OCI-LY7 (cell line): ENCODE measurements around the gene RSKR. TPM values are rescaled to one million over a fixed set of nuclear protein-coding genes. Genes with fewer than 3 reads are reported as not detected.

Source experiments
- BruUV-seq: library from RNA; stranded (reverse); fragments of 400-500 nt; replicated peaks from 2 replicates; lab custom pipeline; 2021; lab: Mats Ljungman, UMichigan
- CTCF ChIA-PET: fragments of 300-600 bp; sonication (Branson Sonifier 250); formaldehyde crosslinking; loops from one replicate; lab custom pipeline; 2022; ENCODE audit warnings: antibody characterized with exemption; ENCODE audit not compliant: unreplicated experiment; lab: Charles Lee
- POLR2A ChIA-PET: fragments of 300-600 bp; sonication (Branson Sonifier 250); formaldehyde crosslinking; loops from one replicate; lab custom pipeline; 2022; ENCODE audit warnings: antibody characterized with exemption; lab: Charles Lee
- DNase-seq: peaks from one replicate; pipeline ENCODE4 v3.0.0-alpha.2; 2015; ENCODE audit warnings: low spot score
- H2AFZ ChIP-seq: fragments of 200-600 bp; sonication (generic), shearing (Covaris generic); 2 replicates; pipeline ENCODE4 v1.6.1; 2014; ENCODE audit warnings: mild to moderate bottlenecking, antibody characterized with exemption, low read length, moderate library complexity
- H3K27ac ChIP-seq: fragments of 200-600 bp; sonication (generic); 2 replicates; pipeline ENCODE4 v1.5.1; 2014; ENCODE audit warnings: mixed run types, low read depth, mild to moderate bottlenecking, moderate library complexity, low read length, inconsistent platforms; ENCODE audit not compliant: poor library complexity, severe bottlenecking
- H3K36me3 ChIP-seq: fragments of 200-600 bp; sonication (generic); 2 replicates; pipeline ENCODE4 v1.6.1; 2014; ENCODE audit warnings: mild to moderate bottlenecking, antibody characterized with exemption, low read length, moderate library complexity, mixed read lengths; ENCODE audit not compliant: insufficient read depth
- H3K4me1 ChIP-seq: fragments of 200-600 bp; sonication (generic); 2 replicates; pipeline ENCODE4 v1.5.1; 2014; ENCODE audit warnings: mild to moderate bottlenecking, low read length; ENCODE audit not compliant: insufficient read depth, poor library complexity, severe bottlenecking
- H3K4me2 ChIP-seq: fragments of 200-600 bp; sonication (generic); 2 replicates; pipeline ENCODE4 v1.6.1; 2014; ENCODE audit warnings: mild to moderate bottlenecking, low read length
- H3K4me3 ChIP-seq: fragments of 200-600 bp; sonication (generic); 2 replicates; pipeline ENCODE4 v1.5.1; 2014; ENCODE audit warnings: mild to moderate bottlenecking, low read depth, low read length; ENCODE audit not compliant: poor library complexity, severe bottlenecking
- H3K79me2 ChIP-seq: fragments of 200-600 bp; sonication (generic); 2 replicates; pipeline ENCODE4 v1.6.1; 2016; ENCODE audit warnings: low read depth, mild to moderate bottlenecking, low read length, moderate library complexity, mixed read lengths; ENCODE audit not compliant: insufficient read depth
- H3K9me2 ChIP-seq: fragments of 200-600 bp; sonication (generic); 2 replicates; pipeline ENCODE4 v1.6.1; 2016; ENCODE audit warnings: mild to moderate bottlenecking, low read length, mixed read lengths; ENCODE audit not compliant: insufficient read depth
- H3K9me3 ChIP-seq: fragments of 200-600 bp; sonication (generic); 2 replicates; pipeline ENCODE4 v1.6.1; 2014; ENCODE audit warnings: mild to moderate bottlenecking, mixed run types, low read length, mixed read lengths
- H4K20me1 ChIP-seq: fragments of 200-600 bp; sonication (generic); 2 replicates; pipeline ENCODE4 v1.6.1; 2014; ENCODE audit warnings: mild to moderate bottlenecking, antibody characterized with exemption, low read length, moderate library complexity, mixed read lengths; ENCODE audit not compliant: insufficient read depth
- EZH2phosphoT487 ChIP-seq: fragments of 200-600 bp; sonication (generic); IDR thresholded peaks from 2 replicates; pipeline ENCODE4 v1.6.1; 2018; ENCODE audit warnings: low read depth, borderline replicate concordance, mild to moderate bottlenecking, mixed run types, antibody characterized with exemption, low read length, moderate library complexity, mixed read lengths
- intact Hi-C: fragments of 100-400 bp; cut with micrococcal nuclease; formaldehyde crosslinking; loops from one replicate; pipeline ENCODE4 v1.10.0; 2022; ENCODE audit not compliant: unreplicated experiment
- total RNA-seq, 2 experiments: library from RNA; depleted of rRNA in 1 of 2; stranded (reverse); fragments of >200 nt in 1 of 2; shearing (Covaris generic) in 1 of 2; gene quantifications; 2 replicates each; pipeline ENCODE4 v1.2.3, GENCODE V29; 2014 to 2022
- TF ChIP-seq, protein P1 (sequence below): fragments of 200-600 bp; sonication (generic); conservative IDR thresholded peaks from 2 replicates; pipeline ENCODE4 v1.5.1; 2014; ENCODE audit warnings: mild to moderate bottlenecking, antibody characterized with exemption, low read length, moderate library complexity, mixed read lengths

Gene RSKR
- total RNA-seq, 2 experiments from 2014 or later: 30.4 to 59.6 TPM

GRCh38 chr17:28598389-28598788 is 15.6 kb downstream of the RSKR start:
- DNase-seq: peak; percentile 20
- Histone ChIP-seq H3K9me3 (no peaks in the 10 kb centered on the region), H3K9me2 (no peaks in the 10 kb centered on the region), H3K79me2 (peaks cover 39% of the 10 kb centered on the region), H2AFZ (peak overlapping the region; percentile 41; the same call in 1 of the 2 replicates), H3K4me3 (peak overlapping the region; percentile 82), H3K4me1 (peaks cover 23% of the 10 kb centered on the region), H3K27ac (peak overlapping the region; percentile 73), H3K4me2 (peak overlapping the region; percentile 93), H4K20me1 (no peaks in the 10 kb centered on the region), H3K36me3 (peaks cover 47% of the 10 kb centered on the region)
- intact Hi-C loops: loop anchor here (2.0 kb wide), 1 partner anchor 28 kb away; the partner anchor contains the start of gene PIGS
- ChIA-PET POLR2A (interaction anchor here (0.8 to 1.7 kb wide), 8 partner anchors 10 to 63 kb away, joined by 3 to 12 read pairs (median 3); partner anchors contain the start of gene PIGS), CTCF (interaction anchor here (0.7 to 1.0 kb wide), 2 partner anchors 21 to 50 kb away, joined by 3 read pairs; partner anchors contain the start of gene ALDOC)
- no peak for TF ChIP-seq EZH2phosphoT487
- BruUV-seq: TSS peak; percentile 67

DNA sequence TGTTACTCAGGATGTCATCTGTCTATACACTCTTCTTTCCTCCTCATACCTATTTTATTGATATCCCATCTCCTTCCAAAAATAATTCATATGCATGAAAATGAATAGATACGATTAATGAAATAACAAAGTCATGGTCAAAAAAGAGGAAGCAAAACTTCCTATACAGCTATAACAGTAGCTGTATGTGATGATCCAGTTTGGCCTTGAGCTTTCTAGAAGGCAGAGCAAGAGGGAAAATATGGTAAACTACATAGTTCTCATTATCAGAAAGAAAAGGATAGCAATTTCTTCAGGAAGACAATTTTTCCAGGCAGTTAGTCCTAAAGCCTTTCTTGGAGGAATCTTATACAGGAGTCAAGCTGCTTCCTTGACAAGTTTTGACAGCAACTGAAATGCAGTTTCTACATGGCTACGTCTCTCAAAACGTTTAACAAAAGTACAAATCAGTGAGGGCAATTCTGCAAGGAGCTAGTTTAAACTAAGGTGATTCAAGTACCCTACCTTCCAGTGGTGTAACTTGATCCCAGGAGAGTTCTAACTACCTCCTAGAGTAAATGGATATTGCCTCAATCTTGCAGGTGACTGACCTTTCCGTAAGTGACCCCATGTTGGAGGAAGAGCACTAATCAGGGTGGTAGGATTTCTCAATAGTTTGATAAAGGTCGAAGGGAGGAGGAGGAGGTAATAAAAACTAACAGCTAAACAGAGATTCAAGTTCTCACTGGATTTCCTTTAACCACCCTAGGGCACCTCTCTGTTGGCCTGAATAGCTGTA is 16.2 kb downstream of the RSKR start:
- H3K27ac ChIP-seq: peak overlapping the region; percentile 73
- H3K36me3 ChIP-seq: peaks cover 53% of the 10 kb centered on the region
- no peaks in the 10 kb centered on the region for H3K9me3 ChIP-seq
- TF ChIP-seq, protein P1, sequence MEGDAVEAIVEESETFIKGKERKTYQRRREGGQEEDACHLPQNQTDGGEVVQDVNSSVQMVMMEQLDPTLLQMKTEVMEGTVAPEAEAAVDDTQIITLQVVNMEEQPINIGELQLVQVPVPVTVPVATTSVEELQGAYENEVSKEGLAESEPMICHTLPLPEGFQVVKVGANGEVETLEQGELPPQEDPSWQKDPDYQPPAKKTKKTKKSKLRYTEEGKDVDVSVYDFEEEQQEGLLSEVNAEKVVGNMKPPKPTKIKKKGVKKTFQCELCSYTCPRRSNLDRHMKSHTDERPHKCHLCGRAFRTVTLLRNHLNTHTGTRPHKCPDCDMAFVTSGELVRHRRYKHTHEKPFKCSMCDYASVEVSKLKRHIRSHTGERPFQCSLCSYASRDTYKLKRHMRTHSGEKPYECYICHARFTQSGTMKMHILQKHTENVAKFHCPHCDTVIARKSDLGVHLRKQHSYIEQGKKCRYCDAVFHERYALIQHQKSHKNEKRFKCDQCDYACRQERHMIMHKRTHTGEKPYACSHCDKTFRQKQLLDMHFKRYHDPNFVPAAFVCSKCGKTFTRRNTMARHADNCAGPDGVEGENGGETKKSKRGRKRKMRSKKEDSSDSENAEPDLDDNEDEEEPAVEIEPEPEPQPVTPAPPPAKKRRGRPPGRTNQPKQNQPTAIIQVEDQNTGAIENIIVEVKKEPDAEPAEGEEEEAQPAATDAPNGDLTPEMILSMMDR: no peak
- no peak for TF ChIP-seq EZH2phosphoT487
- H3K4me2 ChIP-seq: peak overlapping the region; percentile 93
- ChIA-PET POLR2A (interaction anchor here (0.7 to 1.7 kb wide), 11 partner anchors 10 to 63 kb away, joined by 3 to 12 read pairs (median 3); partner anchors contain the start of genes ALDOC and PIGS), CTCF (interaction anchor here (0.7 to 1.0 kb wide), 2 partner anchors 21 to 50 kb away, joined by 3 read pairs; partner anchors contain the start of gene ALDOC)
- H3K9me2 ChIP-seq: no peaks in the 10 kb centered on the region
- H4K20me1 ChIP-seq: 0 out of 2 replicates have a peak, but pooled peaks cover 4% of the 10 kb centered on the region
- peaks cover 23% of the 10 kb centered on the region for H3K4me1 ChIP-seq
- DNase-seq: peak; percentile 24
- H3K4me3 ChIP-seq: peak overlapping the region; percentile 82
- BruUV-seq: no TSS peak
- intact Hi-C loops: loop anchor here (2.0 kb wide), 1 partner anchor 27 kb away; the partner anchor contains the start of gene PIGS
- H3K79me2 ChIP-seq: peaks cover 42% of the 10 kb centered on the region
- peak overlapping the region; percentile 41; the same call in 1 of the 2 replicates for H2AFZ ChIP-seq

DNA sequence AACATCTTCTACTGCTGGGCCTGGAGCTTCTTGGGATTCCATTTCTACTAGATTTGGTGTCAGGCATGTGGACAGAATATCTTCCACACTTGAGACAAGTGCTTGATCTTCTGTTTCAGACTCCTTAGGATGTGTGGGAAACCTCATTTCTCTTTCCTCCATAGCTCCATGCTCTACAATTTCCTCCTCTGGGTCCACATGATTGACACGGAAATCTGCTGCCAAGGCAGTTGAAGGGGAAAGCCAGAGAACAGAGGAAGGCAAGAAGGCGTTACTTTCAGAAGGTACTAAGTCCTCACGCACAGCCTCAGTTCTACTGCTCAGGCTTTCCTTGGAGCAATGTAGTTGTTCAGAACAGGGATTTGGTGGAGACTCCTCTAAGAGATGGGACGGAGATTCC is 21.7 kb downstream of the RSKR start:
- Histone ChIP-seq H2AFZ (no peak overlapping the region), H3K79me2 (peaks cover 33% of the 10 kb centered on the region), H3K9me2 (no peaks in the 10 kb centered on the region), H3K4me2 (no peak overlapping the region), H3K36me3 (peaks cover 90% of the 10 kb centered on the region), H3K4me1 (peaks cover 2% of the 10 kb centered on the region), H3K9me3 (no peaks in the 10 kb centered on the region), H3K4me3 (no peak overlapping the region), H4K20me1 (0 out of 2 replicates have a peak, but pooled peaks cover 4% of the 10 kb centered on the region), H3K27ac (no peak overlapping the region)
- BruUV-seq: TSS peak; percentile 42
- no peak for DNase-seq
- TF ChIP-seq, protein P1: no peak
- no peak for TF ChIP-seq EZH2phosphoT487
- intact Hi-C loops: no loop called here
- CTCF ChIA-PET: no interaction called here
- POLR2A ChIA-PET: interaction anchor here (0.9 to 1.0 kb wide), 2 partner anchors 20 to 26 kb away, joined by 3 to 7 read pairs; no protein-coding TSS in a partner anchor
